Putamen (tissue), 1 donor: ENCODE results near the gene FAM47A.

Source experiments
- DNase-seq: peaks from one replicate; pipeline ENCODE4 v3.0.0-alpha.2; 2016; ENCODE audit warnings: low spot score

FAM47A gene

DNA sequence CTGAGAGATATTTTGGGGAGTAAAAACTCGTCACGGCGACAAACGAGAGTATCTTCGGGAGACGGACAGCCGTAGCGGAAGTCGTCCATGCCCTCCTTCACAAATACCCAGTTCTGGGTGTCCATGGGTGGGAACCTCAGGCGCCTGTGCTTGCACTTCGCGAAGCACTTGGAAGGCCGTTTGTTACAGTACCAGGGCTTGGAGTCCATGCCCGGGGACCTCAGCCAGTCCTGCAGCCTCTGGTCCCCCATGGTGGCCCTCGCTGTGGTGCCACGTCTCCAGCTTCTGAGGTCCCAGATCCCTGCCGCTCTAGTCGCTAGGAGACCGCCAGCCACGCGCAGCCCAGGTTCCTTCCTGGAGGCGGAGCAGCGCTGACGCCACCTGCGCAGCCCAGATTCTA is at the start of gene FAM47A:
TSS of gene FAM47A (minus strand) at position 287 of the 400 bp plus-strand sequence. CDS start at position 251, 36 bp downstream.
- DNase-seq = no peak

DNA sequence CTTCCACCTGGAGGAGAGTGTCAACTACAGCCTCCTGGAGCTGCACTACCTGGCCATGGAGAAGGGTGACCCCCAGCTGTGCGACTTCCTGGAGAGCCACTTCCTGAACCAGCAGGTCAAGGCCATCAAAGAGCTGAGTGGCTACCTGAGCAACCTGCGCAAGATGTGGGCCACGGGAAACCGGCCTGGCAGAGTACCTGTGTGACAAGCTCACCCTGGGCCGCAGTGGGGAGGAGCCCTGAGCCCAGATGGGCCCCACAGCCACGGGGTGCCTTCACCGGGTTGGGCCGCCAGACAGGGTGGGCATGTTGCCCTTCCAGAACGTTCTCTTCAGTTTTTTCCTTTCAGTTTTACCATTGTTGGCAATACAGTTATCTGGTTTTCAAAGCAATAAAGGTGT is 15.2 kb upstream of the FAM47A start:
- DNase-seq = no peak

DNA sequence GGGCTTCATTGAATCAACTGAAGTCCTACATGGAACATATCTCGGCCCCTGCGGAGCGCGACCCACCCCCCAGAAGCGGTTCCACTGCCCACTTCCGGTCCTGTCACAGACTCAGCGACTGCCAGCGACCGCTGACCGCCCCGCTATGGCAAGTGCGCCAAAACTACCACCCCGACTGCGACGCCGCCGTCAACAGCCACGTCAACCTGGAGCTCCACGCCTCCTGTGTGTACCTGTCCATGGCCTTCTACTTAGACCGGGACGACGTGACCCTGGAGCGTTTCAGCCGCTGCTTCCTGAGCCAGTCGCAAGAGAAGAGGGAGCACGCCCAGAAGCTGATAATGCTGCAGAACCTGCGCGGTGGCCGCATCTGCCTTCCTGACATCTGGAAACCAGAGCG is 14.8 kb upstream of the FAM47A start:
- DNase-seq = no peak

DNA sequence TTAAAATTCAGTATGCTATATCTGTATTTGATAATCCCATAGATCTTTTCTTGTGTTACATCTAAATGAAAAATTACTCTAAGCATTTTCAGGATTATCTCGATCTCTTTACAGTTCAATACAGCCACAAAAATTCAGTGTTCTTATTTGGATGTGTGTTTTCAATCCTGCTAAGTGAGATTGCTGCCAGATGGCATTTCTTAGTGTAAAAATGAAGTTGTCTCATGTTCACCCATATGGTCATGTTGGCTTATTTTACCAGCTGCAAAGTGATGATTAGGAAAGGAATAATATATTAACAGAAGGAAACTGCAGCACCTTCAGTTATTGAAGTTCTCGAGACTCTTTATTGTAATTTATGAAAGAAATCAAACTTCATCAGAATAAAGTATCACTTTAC is 12.1 kb upstream of the FAM47A start:
- no peak for DNase-seq

DNA sequence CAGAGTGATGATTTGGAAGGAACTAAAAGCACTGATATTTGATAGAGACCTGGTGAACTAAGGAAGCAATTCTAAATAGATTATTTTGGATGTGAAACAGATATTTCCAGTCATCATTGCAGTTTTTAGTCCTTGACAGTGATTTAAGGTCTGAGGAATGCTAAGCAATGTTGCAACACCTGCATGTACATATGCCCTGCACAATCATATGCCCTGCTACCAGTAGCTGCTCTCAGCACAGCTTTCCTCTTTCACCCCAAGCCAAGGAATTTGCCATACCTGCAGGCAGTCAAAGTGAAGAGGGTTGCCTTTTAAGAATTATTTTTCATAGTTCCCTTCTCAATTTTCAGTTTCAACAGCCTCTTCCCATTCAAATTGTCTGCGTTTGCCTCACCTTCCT is 8.7 kb upstream of the FAM47A start:
- DNase-seq = no peak

DNA sequence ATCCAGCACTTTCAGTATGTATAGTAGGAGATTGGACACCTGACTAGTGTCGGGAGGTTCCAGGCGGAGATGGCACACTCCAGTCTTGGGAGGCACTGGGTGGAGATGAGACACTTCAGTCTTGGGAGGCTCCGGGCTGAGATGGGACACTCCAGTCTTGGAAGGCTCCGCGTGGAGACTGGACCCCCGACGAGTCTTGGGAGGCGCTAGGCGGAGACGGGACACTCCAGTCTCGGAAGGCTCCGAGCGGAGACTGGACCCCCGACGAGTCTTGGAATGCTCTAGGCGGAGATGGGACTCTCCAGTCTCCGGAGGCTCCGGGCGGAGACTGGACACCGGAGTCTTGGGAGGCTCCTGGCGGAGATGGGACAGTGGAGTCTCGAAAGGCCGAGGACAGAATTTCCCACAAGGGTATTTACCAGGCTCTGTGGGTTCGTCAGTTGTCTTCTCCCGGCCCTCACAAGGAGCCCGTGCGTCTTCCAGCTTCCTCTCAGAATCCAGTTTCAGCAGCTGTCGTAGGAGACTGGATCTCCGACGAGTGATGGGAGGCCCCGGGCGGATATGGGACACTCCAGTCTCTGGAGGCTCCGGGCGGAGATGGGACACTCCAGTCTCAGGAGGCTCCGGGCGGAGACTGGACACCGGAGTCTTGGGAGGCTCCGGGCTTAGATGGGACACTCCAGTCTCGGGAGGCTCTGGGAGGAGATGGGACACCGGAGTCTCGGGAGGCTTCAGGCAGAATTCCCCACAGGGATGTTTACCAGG is 952 bp downstream of the FAM47A start:
- no peak for DNase-seq

DNA sequence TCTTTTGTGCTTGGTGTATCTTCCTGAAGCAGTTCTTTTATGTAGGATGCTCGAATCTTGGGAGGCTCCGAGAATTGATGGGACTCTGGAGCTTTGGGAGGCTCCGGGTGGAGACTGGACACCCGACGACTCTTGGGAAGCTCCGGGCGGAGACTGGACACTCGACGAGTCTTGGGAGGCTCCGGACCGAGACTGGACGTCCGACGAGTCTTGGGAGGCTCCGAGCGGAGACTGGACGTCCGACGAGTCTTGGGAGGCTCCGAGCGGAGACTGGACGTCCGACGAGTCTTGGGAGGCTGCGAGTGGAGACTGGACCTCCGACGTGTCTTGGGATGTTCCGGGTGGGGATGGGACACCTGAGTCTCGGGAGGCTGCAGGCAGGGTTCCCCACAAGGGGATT is 1.6 kb downstream of the FAM47A start:
- DNase-seq = no peak

DNA sequence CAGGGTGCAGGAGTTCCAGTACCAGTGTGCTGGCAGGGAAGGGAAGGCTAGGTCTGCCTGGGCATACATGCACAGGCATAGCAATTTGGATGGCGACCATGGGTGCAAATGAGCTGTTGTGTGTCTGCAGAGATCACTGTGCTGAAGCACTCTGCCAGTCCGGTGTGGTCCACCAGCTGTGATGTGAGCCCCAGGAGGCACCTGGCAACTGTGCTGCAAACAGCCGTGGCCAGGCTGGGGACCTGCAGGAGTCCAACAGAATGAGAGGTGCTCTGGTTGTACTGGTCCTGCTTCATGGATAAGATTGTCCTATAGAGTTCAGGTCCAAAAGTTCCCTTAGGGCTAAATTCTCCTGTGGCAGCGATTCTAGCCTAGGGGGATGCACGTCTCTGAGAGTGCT is 6.1 kb downstream of the FAM47A start:
- no peak for DNase-seq

DNA sequence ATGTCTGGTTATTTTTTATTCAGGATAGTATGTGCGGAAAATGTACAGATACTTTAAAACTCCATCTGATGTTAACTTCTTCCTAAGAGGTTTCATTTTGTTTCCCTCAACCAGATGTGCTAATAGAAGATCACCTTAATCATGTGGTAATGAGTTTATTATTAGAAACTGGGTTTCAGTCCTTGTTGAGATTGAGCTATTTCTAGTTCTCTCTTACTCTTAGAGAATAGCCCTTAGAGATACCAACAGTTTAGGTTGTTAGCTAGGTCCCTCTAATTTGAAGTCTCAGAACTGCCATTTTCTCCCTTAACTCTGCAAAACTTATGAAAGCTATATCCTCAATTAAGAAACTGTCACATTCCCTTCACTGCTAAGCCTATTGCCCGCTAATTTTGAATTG is 13.0 kb downstream of the FAM47A start:
- DNase-seq = no peak

DNA sequence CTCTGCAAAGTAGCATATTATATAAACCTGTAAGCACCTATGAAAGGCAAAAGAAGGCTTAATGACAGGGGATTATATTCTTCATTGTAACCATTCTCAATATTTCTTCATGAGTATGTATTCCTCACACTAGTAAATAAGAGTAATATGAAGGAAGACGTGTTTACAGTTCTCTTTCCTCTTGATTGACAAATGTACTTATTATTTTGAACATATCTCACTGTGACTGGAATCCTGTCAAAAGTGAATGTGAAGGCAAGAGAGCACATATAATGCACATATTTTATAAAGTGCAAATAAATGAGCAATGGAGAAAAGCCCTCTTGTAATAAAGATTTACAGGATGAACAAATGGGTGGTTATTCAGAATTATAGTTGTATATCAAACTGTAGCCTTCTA is 19.7 kb downstream of the FAM47A start:
- DNase-seq = no peak
